HG03135 (cell line): Measurements from ENCODE around the gene DCLK2.

Experiments
- ATAC-seq: cut with Tn5 transposase; IDR thresholded peaks from one replicate; pipeline ENCODE4 v1.9.1; 2021; ENCODE audit warnings: mild to moderate bottlenecking, moderate library complexity; ENCODE audit not compliant: unreplicated experiment

The DCLK2 gene

GRCh38 chr4:150234246-150234645 is 156.0 kb downstream of the DCLK2 start:
- no peak for ATAC-seq

GRCh38 chr4:150235317-150235716 is 157.1 kb downstream of the DCLK2 start:
- ATAC-seq = no peak

DNA sequence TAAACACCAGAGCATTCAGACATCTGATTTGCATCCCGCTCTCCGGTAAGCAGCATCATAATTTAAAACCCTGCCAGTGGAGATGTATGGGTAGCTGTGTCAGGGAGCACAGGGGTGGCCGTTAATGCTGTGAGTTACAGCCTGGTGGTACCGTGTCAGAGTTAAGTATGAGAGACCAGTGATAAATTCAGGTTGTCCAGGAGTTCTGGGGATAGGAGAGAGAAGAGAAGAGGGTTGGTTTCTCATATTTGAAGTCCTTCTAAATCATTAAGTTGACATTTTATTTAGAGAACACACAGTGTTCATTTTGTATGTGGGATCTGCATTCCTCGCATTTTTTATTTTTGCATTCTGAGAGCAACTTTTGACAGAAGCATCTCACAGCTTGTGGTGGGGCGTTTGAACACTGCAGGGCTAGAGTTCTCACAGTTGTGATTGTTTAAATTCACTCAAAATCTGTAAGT is 157.6 kb downstream of the DCLK2 start:
- no peak for ATAC-seq

DNA sequence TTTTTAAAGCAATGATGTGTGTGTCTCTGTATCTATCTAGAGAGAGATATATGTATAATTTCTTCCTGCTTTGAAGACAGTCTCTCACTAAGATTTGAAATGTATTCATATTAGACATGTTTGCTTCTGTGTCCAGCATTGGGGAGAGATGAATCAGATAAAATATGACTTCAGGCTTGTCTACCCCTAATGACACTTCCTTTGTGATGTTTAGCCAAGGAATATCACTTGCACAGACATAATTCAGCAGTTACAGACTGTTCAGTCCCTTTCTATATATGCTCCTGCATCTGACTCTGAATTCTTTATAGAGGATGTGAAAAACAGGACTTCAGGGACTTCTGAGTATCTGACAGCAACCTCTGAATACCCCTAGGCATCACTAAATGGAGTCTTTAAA is 158.4 kb downstream of the DCLK2 start:
- no peak for ATAC-seq

GRCh38 chr4:150237110-150237872 is 159.0 kb downstream of the DCLK2 start:
- no peak for ATAC-seq

GRCh38 chr4:150238591-150238990 is 160.3 kb downstream of the DCLK2 start:
- no peak for ATAC-seq

GRCh38 chr4:150240011-150240410 is 161.8 kb downstream of the DCLK2 start:
- ATAC-seq = no peak

- ATAC-seq = no peak
Observed at GRCh38 chr4:150242820-150243458, 164.7 kb downstream of the DCLK2 start.

DNA sequence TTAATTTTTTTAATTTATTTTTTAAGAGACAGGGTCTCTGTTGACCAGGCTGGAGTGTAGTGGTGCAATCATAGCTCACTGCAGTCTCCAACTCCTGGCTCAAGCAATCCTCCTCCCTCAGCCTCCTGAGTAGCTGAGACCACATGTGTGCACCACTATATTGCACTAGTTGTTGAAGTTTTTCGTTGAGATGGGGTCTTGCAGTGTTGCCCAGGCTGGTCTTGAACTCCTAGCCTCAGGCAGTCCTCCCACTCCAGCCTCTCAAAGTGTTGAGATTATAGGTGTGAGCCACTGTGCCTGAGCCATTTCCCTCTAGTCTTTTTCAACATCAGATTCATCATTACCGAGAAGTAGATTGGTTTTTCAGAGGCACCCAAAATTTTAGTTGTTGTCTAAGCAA is 165.7 kb downstream of the DCLK2 start:
- no peak for ATAC-seq

- no peak for ATAC-seq
Observed at GRCh38 chr4:150244600-150244999, 166.4 kb downstream of the DCLK2 start.

DNA sequence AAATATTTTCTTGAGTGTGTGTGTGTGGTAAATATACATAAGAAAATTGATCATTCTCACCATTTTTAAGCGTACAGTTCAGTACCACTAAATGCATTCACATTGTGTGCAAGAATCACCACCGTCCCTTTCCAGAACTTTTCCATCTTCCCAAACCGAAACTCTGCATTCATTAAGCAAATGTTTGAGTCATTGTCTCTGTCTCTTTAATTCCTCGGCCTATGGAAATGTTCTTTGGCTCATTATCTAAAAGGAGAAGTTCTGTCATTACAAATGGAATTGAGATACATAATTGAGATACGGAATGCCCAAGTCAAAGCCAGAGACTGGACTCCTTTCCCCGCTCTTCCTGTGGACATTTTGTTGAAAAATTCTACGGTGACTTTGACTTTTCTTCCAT is 168.9 kb downstream of the DCLK2 start:
- ATAC-seq = no peak

DNA sequence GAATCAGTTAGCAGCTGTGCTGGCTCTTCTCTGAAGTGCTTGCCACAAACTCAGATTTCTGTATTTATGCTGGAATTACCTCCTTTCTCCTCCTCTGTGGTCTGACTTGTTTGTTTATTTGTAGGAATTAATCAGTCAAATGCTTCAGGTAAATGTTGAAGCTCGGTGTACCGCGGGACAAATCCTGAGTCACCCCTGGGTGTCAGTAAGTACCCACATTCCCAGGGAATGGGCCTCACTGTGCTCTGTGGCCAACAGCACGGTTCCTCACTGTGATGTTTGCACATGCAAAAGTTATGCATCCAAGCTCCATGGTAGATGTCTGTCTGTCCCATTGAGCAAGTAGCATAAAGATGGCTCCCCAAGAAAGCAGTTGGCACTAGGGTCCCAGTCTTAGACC is 169.9 kb downstream of the DCLK2 start:
- no peak for ATAC-seq

DNA sequence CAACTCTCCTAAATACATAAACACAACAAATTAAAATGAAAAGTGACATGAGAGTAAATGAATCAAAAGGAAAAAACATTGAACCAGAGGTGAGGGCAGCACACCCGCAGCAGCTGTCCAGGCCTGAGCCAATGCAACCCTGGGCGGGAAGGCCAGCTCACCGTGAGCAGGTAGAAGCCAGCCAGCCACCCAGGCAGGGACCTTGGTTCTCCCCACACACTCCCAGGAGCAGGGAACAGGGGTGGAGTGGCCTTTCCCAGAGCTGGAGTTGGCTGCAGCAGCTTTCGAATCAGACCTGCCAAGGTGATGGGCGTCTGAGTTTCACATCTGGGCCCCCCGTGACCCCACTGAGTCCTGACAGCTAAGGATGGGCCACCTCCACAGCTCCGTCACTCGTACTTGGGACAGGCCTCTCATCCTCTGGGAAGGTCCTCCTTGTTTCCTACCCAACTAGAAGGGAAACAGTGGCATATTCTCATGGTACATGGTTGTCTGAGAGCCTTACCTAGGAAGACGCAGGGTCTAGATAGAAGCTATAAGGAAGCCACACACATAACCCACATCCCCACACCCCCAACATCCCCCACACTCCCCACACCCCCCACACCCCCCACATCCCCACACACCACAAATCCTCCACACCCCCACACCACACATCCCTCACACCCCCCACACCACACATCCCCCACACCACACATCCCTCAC is 172.2 kb downstream of the DCLK2 start:
- ATAC-seq = no peak

GRCh38 chr4:150250998-150251651 is 172.9 kb downstream of the DCLK2 start:
- ATAC-seq = no peak

DNA sequence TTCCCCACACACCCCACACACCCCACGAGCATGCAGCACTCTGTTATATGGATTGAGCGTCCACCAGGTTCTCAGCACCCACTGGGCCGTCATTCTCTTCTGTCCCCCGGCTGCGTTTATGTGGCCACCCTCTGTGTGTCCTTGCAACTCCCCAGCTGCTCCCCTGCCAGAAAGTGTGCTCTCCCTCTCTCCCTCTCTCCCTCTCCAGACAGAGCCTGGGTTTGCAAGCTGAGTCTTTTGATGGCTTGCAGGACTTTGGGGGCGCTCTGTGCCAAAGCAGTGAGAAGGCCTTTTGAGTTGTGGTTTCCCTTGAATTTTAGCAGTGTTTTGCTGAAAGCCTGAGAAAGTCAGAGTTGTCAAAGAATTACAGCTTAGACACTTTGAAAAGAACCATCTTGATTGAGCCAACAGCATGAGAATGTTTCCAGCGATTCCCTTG is 173.5 kb downstream of the DCLK2 start:
- ATAC-seq = no peak

DNA sequence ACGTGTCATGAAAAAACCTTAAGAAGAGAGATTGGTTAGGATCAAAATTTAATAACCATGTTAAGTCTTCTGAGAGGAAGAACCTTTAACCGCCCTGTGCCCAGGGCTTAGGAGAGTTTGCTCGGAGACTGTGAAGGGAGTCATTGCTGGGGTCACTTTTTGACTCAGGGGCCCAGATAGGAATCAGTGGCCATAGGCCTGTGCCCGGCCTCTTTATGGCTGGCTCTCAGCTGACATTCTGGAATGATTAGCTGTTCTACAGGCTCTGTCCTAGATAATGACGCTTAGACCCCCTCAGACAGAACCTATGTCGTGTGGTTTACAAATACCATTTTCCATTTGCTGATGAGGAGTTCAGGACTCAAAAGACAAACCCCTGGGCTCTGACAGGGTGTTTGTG is 174.1 kb downstream of the DCLK2 start:
- ATAC-seq = no peak

DNA sequence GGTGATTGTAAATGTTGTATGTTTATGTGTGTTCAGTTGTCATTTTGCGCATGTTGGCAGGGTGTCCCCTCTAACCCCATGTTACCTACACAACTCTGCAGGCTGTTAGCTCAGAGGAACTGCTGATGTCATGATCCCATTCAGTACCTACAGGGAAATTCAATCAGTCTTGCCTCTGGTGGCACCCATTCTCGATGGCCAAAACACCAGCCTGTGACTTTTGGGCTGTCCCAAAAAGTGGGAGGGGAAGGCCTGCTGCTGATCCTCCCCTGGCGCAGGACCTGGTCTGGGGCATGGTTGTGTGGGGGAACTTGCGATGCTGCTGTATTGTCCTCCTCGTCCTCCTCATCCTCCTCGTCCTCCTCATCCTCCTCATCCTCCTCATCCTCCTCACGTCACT is 174.5 kb downstream of the DCLK2 start:
- ATAC-seq = no peak

DNA sequence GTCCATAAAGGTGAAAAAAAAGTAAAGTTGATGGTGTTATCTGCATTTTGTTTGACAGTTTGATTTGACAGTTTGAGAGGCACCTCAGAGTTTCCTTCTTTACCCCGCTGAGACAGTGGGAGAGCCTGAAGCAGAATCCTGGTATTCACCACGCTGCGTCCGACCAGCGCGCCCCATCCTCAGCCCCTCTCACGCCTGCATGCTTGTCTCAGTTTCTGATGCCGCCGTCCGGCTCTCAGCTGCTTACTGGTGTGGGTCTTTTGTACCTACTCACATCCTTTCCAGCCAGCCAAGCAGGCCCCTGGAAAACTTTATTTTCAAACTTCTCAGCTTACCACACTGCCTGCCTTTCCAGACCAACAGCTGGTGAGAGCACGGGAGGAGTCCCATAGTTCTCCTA is 175.2 kb downstream of the DCLK2 start:
- no peak for ATAC-seq

- ATAC-seq = no peak
Observed at GRCh38 chr4:150253965-150254630, 175.9 kb downstream of the DCLK2 start.

GRCh38 chr4:150255610-150256224 is 177.5 kb downstream of the DCLK2 start:
- ATAC-seq = no peak
